Measurements from ENCODE around the gene CCDC149.
"Not testable (repeated sequence)": the region's sequence is repeated elsewhere in the genome, so short reads cannot be mapped to it uniquely, and the experiment has no call there.

CCDC149 gene

GRCh38 chr4:24915121-24915922, 2.5 kb upstream of the CCDC149 start:
- DNase-seq = no peak

- DNase-seq = no peak
Measured at GRCh38 chr4:24914460-24914859, 1.6 kb upstream of the CCDC149 start.

GRCh38 chr4:24913119-24913485, 260 bp upstream of the CCDC149 start:
- no peak for DNase-seq

GRCh38 chr4:24910499-24910898, 2.3 kb downstream of the CCDC149 start:
- DNase-seq = no peak

- DNase-seq = not testable (repeated sequence)
Measured at GRCh38 chr4:24909606-24910005, 3.2 kb downstream of the CCDC149 start.

GRCh38 chr4:24897639-24898038, 15.2 kb downstream of the CCDC149 start:
- DNase-seq = no peak

GRCh38 chr4:24896977-24897376, 15.9 kb downstream of the CCDC149 start:
- no peak for DNase-seq

- no peak for DNase-seq
Measured at GRCh38 chr4:24896056-24896455, 16.8 kb downstream of the CCDC149 start.

- DNase-seq = no peak
Measured at GRCh38 chr4:24895461-24895860, 17.4 kb downstream of the CCDC149 start.

GRCh38 chr4:24894846-24895245, 18.0 kb downstream of the CCDC149 start:
- no peak for DNase-seq

- DNase-seq = no peak
Measured at GRCh38 chr4:24894243-24894642, 18.6 kb downstream of the CCDC149 start.

GRCh38 chr4:24892778-24893177, 20.1 kb downstream of the CCDC149 start:
- DNase-seq = no peak

- no peak for DNase-seq
Measured at GRCh38 chr4:24892278-24892677, 20.6 kb downstream of the CCDC149 start.

- DNase-seq = no peak
Measured at GRCh38 chr4:24890561-24891126, 22.2 kb downstream of the CCDC149 start.

- DNase-seq = no peak
Measured at GRCh38 chr4:24889991-24890390, 22.9 kb downstream of the CCDC149 start.

- no peak for DNase-seq
Measured at GRCh38 chr4:24888475-24889344, 24.1 kb downstream of the CCDC149 start.

GRCh38 chr4:24887881-24888430, 24.9 kb downstream of the CCDC149 start:
- DNase-seq = no peak

GRCh38 chr4:24886596-24886995, 26.2 kb downstream of the CCDC149 start:
- no peak for DNase-seq

GRCh38 chr4:24885342-24885741, 27.5 kb downstream of the CCDC149 start:
- no peak for DNase-seq

- DNase-seq = no peak
Measured at GRCh38 chr4:24884902-24885301, 27.9 kb downstream of the CCDC149 start.

GRCh38 chr4:24881508-24882196, 31.2 kb downstream of the CCDC149 start:
- DNase-seq = no peak

- DNase-seq = no peak
Measured at GRCh38 chr4:24880186-24880585, 32.7 kb downstream of the CCDC149 start.

GRCh38 chr4:24878636-24879016, 34.2 kb downstream of the CCDC149 start:
- DNase-seq = no peak

All from CD4-positive, alpha-beta T cell treated with Interleukin-4 for 4 hours (primary cell).